IMR-90 (cell line): ENCODE results near the gene NTNG2. TPM values are rescaled to one million over a fixed set of nuclear protein-coding genes. Genes with fewer than 3 reads are reported as not detected.

Experiments
- ATAC-seq: fragments of 200-7000 bp; cut with Tn5 transposase; 2 replicates; pipeline ENCODE4 v1.9.1; 2020; ENCODE audit warnings: low read depth, mild to moderate bottlenecking, moderate library complexity
- BruUV-seq: library from RNA; stranded (reverse); fragments of 400-500 nt; replicated peaks from 2 replicates; lab custom pipeline; 2021; lab: Mats Ljungman, UMichigan
- CTCF ChIA-PET: fragments of 300-600 bp; formaldehyde crosslinking; extraction: SDS; loops from one replicate; lab custom pipeline; 2021; ENCODE audit warnings: antibody characterized with exemption; lab: Yijun Ruan, JAX
- POLR2A ChIA-PET: fragments of 300-600 bp; sonication (Branson Sonifier 250); formaldehyde crosslinking; loops from one replicate; lab custom pipeline; 2022; ENCODE audit warnings: antibody characterized with exemption; ENCODE audit not compliant: unreplicated experiment; lab: Charles Lee
- DNase-seq: peaks from one replicate; pipeline ENCODE4 v3.0.0; 2013
- H2AFZ ChIP-seq: replicated peaks from 2 replicates; pipeline ENCODE3; 2013; ENCODE audit warnings: low read length, mild to moderate bottlenecking; ENCODE audit not compliant: poor library complexity
- H2AK5ac ChIP-seq: 2 replicates; pipeline ENCODE4 v1.6.1; 2013; ENCODE audit warnings: low read depth, low read length, inconsistent platforms
- H2AK9ac ChIP-seq: replicated peaks from 2 replicates; pipeline ENCODE3; 2013; ENCODE audit warnings: mild to moderate bottlenecking, low read depth, low read length, moderate library complexity; ENCODE audit not compliant: poor library complexity
- H2BK120ac ChIP-seq: 2 replicates; pipeline ENCODE4 v1.6.1; 2013; ENCODE audit warnings: low read depth, low read length, inconsistent platforms
- H2BK15ac ChIP-seq: 3 replicates; pipeline ENCODE4 v1.6.1; 2013; ENCODE audit warnings: low read depth, low read length, inconsistent platforms
- H2BK20ac ChIP-seq: 2 replicates; pipeline ENCODE4 v1.6.1; 2013; ENCODE audit warnings: low read depth, mild to moderate bottlenecking, inconsistent platforms, low read length, moderate library complexity
- H2BK5ac ChIP-seq: 2 replicates; pipeline ENCODE4 v1.6.1; 2013; ENCODE audit warnings: mild to moderate bottlenecking, low read depth, low read length, inconsistent platforms; ENCODE audit not compliant: poor library complexity, severe bottlenecking
- H3K14ac ChIP-seq: replicated peaks from 2 replicates; pipeline ENCODE4 v1.6.1; 2013; ENCODE audit warnings: low read depth, low read length, inconsistent platforms
- H3K18ac ChIP-seq: 2 replicates; pipeline ENCODE4 v1.6.1; 2013; ENCODE audit warnings: low read depth, low read length, control low read depth
- H3K23ac ChIP-seq: 2 replicates; pipeline ENCODE4 v1.6.1; 2013; ENCODE audit warnings: low read depth, low read length, inconsistent platforms
- H3K27ac ChIP-seq: 2 replicates; pipeline ENCODE4 v1.5.1; 2013; ENCODE audit warnings: mild to moderate bottlenecking, control low read depth, low read length; ENCODE audit not compliant: insufficient read depth
- H3K27me3 ChIP-seq: 2 replicates; pipeline ENCODE4 v1.6.1; 2013; ENCODE audit warnings: low read length; ENCODE audit not compliant: control insufficient read depth, insufficient read depth
- H3K36me3 ChIP-seq: 2 replicates; pipeline ENCODE4 v1.6.1; 2013; ENCODE audit warnings: low read length, mixed read lengths; ENCODE audit not compliant: control insufficient read depth, insufficient read depth
- H3K4ac ChIP-seq: 2 replicates; pipeline ENCODE4 v1.6.1; 2013; ENCODE audit warnings: low read depth, low read length, inconsistent platforms
- H3K4me1 ChIP-seq: 2 replicates; pipeline ENCODE4 v1.6.1; 2013; ENCODE audit warnings: low read length, mixed read lengths; ENCODE audit not compliant: control insufficient read depth, insufficient read depth
- H3K4me2 ChIP-seq: 2 replicates; pipeline ENCODE4 v1.6.1; 2013; ENCODE audit warnings: low read depth, mild to moderate bottlenecking, control low read depth, low read length, moderate library complexity
- H3K4me3 ChIP-seq: 2 replicates; pipeline ENCODE4 v1.5.1; 2013; ENCODE audit warnings: low read depth, mild to moderate bottlenecking, control low read depth, low read length, moderate library complexity; ENCODE audit not compliant: insufficient read depth
- H3K56ac ChIP-seq: 2 replicates; pipeline ENCODE4 v1.6.1; 2013; ENCODE audit warnings: low read length, inconsistent platforms; ENCODE audit not compliant: insufficient read depth; ENCODE audit errors: extremely low read depth
- H3K79me1 ChIP-seq, 2 experiments: 2 replicates each; pipeline ENCODE4 v1.6.1; 2013; ENCODE audit warnings: low read length in 2 of 2, inconsistent platforms in 1 of 2, low read depth in 1 of 2
- H3K9ac ChIP-seq: 2 replicates; pipeline ENCODE4 v1.6.1; 2013; ENCODE audit warnings: low read depth, low read length, control low read depth
- H3K9me1 ChIP-seq: 2 replicates; pipeline ENCODE4 v1.6.1; 2013; ENCODE audit warnings: low read length, inconsistent platforms; ENCODE audit not compliant: insufficient read depth
- H3K9me3 ChIP-seq: 2 replicates; pipeline ENCODE4 v1.6.1; 2013; ENCODE audit warnings: low read length; ENCODE audit not compliant: control insufficient read depth, insufficient read depth
- H4K20me1 ChIP-seq: 2 replicates; pipeline ENCODE4 v1.6.1; 2013; ENCODE audit warnings: low read length, inconsistent platforms; ENCODE audit not compliant: insufficient read depth
- H4K5ac ChIP-seq: 2 replicates; pipeline ENCODE4 v1.6.1; 2013; ENCODE audit warnings: mild to moderate bottlenecking, low read depth, low read length, control low read depth
- H4K8ac ChIP-seq, 2 experiments: 2 replicates each; pipeline ENCODE4 v1.6.1; 2013; ENCODE audit warnings: low read depth in 2 of 2, low read length in 2 of 2, control low read depth in 1 of 2, inconsistent platforms in 1 of 2
- H4K91ac ChIP-seq: 2 replicates; pipeline ENCODE4 v1.6.1; 2013; ENCODE audit warnings: low read depth, low read length, inconsistent platforms; ENCODE audit not compliant: insufficient read depth
- CTCF ChIP-seq: conservative IDR thresholded peaks from 2 replicates; pipeline ENCODE4 v1.5.1; 2012; ENCODE audit warnings: mild to moderate bottlenecking, low read depth, low read length, improper control_type of control experiment
- ELK1 ChIP-seq: fragments of 150-350 bp; IDR thresholded peaks from 2 replicates; pipeline ENCODE4 v1.6.1; 2016; ENCODE audit warnings: low read depth, mild to moderate bottlenecking, low read length, moderate library complexity, borderline replicate concordance
- FOS ChIP-seq: fragments of 150-350 bp; IDR thresholded peaks from 2 replicates; pipeline ENCODE4 v1.6.1; 2016; ENCODE audit warnings: low read depth, low read length
- MAFK ChIP-seq: IDR thresholded peaks from 2 replicates; pipeline ENCODE4 v1.6.1; 2012; ENCODE audit warnings: low read depth, low read length, improper control_type of control experiment
- MXI1 ChIP-seq: IDR thresholded peaks from 2 replicates; pipeline ENCODE4 v1.6.1; 2012; ENCODE audit warnings: low read depth, mild to moderate bottlenecking, low read length, moderate library complexity, borderline replicate concordance
- NFE2L2 ChIP-seq: fragments of 150-350 bp; IDR thresholded peaks from 2 replicates; pipeline ENCODE4 v1.6.1; 2016; ENCODE audit warnings: low read depth, mild to moderate bottlenecking, low read length
- POLR2A ChIP-seq: IDR thresholded peaks from 2 replicates; pipeline ENCODE4 v1.6.1; 2012; ENCODE audit warnings: mild to moderate bottlenecking, low read depth, low read length
- RAD21 ChIP-seq: IDR thresholded peaks from 2 replicates; pipeline ENCODE4 v1.6.1; 2012; ENCODE audit warnings: low read length, improper control_type of control experiment
- SMC3 ChIP-seq: fragments of 150-350 bp; IDR thresholded peaks from 2 replicates; pipeline ENCODE4 v1.6.1; 2016; ENCODE audit warnings: low read depth, mild to moderate bottlenecking, antibody characterized with exemption, low read length, moderate library complexity
- USF2 ChIP-seq: fragments of 150-350 bp; IDR thresholded peaks from 2 replicates; pipeline ENCODE4 v1.6.1; 2017; ENCODE audit warnings: mild to moderate bottlenecking, antibody characterized with exemption, low read length, low read depth
- WGBS, 2 experiments: methylation state at CpG; one replicate each; pipeline versions ENCODE4 v1.1.5 to v1.1.7; 2013; ENCODE audit warnings: missing lambda C conversion rate in 2 of 2; ENCODE audit not compliant: insufficient read length in 1 of 2; ENCODE audit errors: extremely low coverage in 2 of 2; 5-methylcytosine and 5-hydroxymethylcytosine counted together
- dilution Hi-C: fragments of 300-500 bp; cut with HindIII; formaldehyde crosslinking; loops from one replicate; pipeline ENCODE4 v1.14.3; 2018; ENCODE audit warnings: low sequenced_read_pairs; ENCODE audit not compliant: unreplicated experiment
- in situ Hi-C: fragments of 300-500 bp; cut with MboI; formaldehyde crosslinking; loops from 3 replicates; pipeline ENCODE4 v1.14.3; 2019; ENCODE audit warnings: low sequenced_read_pairs, inconsistent platforms, mixed read lengths
- intact Hi-C: fragments of 100-400 bp; cut with micrococcal nuclease; formaldehyde crosslinking; loops from 2 replicates; pipeline ENCODE4 v1.10.0; 2022
- polyA plus RNA-seq, 3 experiments: library from polyadenylated mRNA; depleted of rRNA; stranded (reverse); fragments of >200 nt; gene quantifications; 2 replicates each; pipeline ENCODE4 v1.2.3, GENCODE V29; 2012; ENCODE audit warnings: low replicate concordance in 1 of 3
- total RNA-seq: library from RNA; depleted of rRNA; stranded (reverse); fragments of >200 nt; gene quantifications from 2 replicates; pipeline ENCODE4 v1.2.3, GENCODE V29; 2012

Gene NTNG2
- total and polyA plus RNA-seq, 2 of the 4 experiments (the other 2 are of a cell fraction): 0.54 to 0.84 TPM

- Histone ChIP-seq H3K79me1 (no peaks in the 10 kb centered on the region), H3K4ac (no peak overlapping the region), H2AK5ac (no peak overlapping the region), H3K27ac (no peak overlapping the region), H3K4me1 (no peaks in the 10 kb centered on the region), H3K9me1 (no peaks in the 10 kb centered on the region), H3K14ac (no peak overlapping the region), H4K91ac (no peak overlapping the region), H2BK5ac (no peak overlapping the region), H2BK20ac (no peak overlapping the region), H3K36me3 (no peaks in the 10 kb centered on the region), H3K4me3 (no peak overlapping the region), H3K9me3 (peaks cover 3% of the 10 kb centered on the region; the same call in 1 of the 2 replicates), H3K23ac (no peak overlapping the region), H2BK120ac (no peak overlapping the region), H2AK9ac (no peak overlapping the region), H4K8ac (no peak overlapping the region), H3K56ac (no peak overlapping the region), H2AFZ (no peak overlapping the region), H3K27me3 (peaks cover 30% of the 10 kb centered on the region), H3K18ac (no peak overlapping the region), H4K5ac (no peak overlapping the region), H3K9ac (no peak overlapping the region), H3K4me2 (no peak overlapping the region), H4K20me1 (no peaks in the 10 kb centered on the region; the same call in 1 of the 2 replicates), H2BK15ac (no peak overlapping the region)
- in situ Hi-C loops (no loop called here), intact Hi-C loops (no loop called here), dilution Hi-C loops (no loop called here)
- 95% methylated on average over 32 of the region's 58 CpGs; no CpG with 5 or more reads in 1 of the 2 experiments for WGBS, 2 experiments
- TF ChIP-seq RAD21 (no peak), ELK1 (no peak), CTCF (no peak), FOS (no peak), MXI1 (no peak), NFE2L2 (no peak), POLR2A (no peak), SMC3 (no peak), USF2 (no peak), MAFK (no peak)
- ATAC-seq (no peak), DNase-seq (no peak)
- ChIA-PET CTCF (interaction anchor here (1.2 kb wide), 1 partner anchor 10 kb away, joined by 3 read pairs; no protein-coding TSS in a partner anchor), POLR2A (no interaction called here)
- BruUV-seq: no TSS peak
Observed at GRCh38 chr9:132197856-132198550, 36.1 kb downstream of the NTNG2 start.
